Vagina (tissue), 2 donors: ENCODE measurements around the gene FUCA1.

Source experiments
- CTCF ChIP-seq, 3 experiments: fragments of 450-650 bp in 2 of 3; fragments of 200-600 bp in 1 of 3; sonication (generic) in 1 of 3; IDR thresholded peaks; one replicate each; pipeline ENCODE4 v1.5.1; 2017 to 2019; ENCODE audit warnings: antibody characterized with exemption in 3 of 3, mild to moderate bottlenecking in 2 of 3, moderate library complexity in 2 of 3
- POLR2A ChIP-seq, 2 donors: fragments of 450-650 bp; IDR thresholded peaks; one replicate each; pipeline ENCODE4 v1.6.1; 2017; ENCODE audit warnings: antibody characterized with exemption in 2 of 2, mild to moderate bottlenecking in 2 of 2, moderate library complexity in 2 of 2

- no peak for TF ChIP-seq POLR2A (IDR thresholded peaks at IDR 0.05)
- no peak for TF ChIP-seq CTCF (IDR thresholded peaks at IDR 0.05)
Observed at GRCh38 chr1:23896491-23896890, 28.4 kb upstream of the FUCA1 start.
